Epithelial cell of esophagus (primary cell): ENCODE results near the gene TMEM19.

Source experiments
- DNase-seq: peaks from one replicate; pipeline ENCODE4 v3.0.0; 2010; ENCODE audit warnings: low read depth
- H3K4me3 ChIP-seq: 2 replicates; pipeline ENCODE4 v1.5.1; 2011; ENCODE audit warnings: mild to moderate bottlenecking, low read length, control low read depth
- TF ChIP-seq, protein P1 (sequence below): IDR thresholded peaks from 2 replicates; pipeline ENCODE4 v1.5.1; 2011; ENCODE audit warnings: low read depth, mild to moderate bottlenecking, low read length, control low read depth, inconsistent platforms; ENCODE audit not compliant: insufficient read depth; ENCODE audit errors: missing control alignments

The TMEM19 gene

DNA sequence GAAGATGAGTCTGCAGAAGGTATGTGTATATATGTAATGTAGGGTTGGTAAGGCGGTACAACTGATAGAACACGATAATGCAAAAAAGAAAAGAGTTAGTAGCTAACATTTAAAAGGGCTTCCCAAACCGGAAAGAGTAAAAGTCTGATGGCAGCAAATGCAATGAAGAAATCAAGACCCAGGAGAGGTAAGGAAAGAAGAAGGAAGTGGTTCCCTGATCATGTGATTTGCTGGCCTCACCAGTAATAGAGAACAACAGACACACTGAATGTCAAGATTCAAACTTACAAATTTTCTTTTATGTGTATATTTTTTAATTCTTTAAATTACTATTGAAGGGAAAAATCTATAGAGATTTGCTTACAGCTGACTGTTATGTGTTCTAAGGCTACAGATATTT lies 40.6 kb upstream of the TMEM19 start:
- no peak overlapping the region for H3K4me3 ChIP-seq
- DNase-seq, result no peak
- TF ChIP-seq, protein P1, sequence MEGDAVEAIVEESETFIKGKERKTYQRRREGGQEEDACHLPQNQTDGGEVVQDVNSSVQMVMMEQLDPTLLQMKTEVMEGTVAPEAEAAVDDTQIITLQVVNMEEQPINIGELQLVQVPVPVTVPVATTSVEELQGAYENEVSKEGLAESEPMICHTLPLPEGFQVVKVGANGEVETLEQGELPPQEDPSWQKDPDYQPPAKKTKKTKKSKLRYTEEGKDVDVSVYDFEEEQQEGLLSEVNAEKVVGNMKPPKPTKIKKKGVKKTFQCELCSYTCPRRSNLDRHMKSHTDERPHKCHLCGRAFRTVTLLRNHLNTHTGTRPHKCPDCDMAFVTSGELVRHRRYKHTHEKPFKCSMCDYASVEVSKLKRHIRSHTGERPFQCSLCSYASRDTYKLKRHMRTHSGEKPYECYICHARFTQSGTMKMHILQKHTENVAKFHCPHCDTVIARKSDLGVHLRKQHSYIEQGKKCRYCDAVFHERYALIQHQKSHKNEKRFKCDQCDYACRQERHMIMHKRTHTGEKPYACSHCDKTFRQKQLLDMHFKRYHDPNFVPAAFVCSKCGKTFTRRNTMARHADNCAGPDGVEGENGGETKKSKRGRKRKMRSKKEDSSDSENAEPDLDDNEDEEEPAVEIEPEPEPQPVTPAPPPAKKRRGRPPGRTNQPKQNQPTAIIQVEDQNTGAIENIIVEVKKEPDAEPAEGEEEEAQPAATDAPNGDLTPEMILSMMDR, result no peak

DNA sequence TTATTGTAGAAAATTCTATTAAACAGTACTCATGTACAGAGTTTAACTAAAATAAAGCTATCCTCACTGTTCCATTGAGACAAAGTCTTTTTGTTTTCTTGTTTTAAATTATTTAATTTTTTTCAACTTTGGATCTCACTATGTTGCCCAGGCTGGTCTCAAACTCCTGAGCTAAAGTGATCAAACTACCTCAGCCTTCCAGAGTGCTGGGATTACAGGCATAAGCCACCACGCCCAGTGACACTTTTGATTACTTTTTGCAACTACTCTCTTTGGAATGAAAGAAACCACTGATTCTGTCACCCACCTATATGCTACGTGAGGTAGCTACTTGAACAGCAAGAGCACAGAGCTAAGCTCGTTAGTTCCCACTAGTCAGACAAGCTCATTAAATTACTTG lies 39.4 kb upstream of the TMEM19 start:
- no peak overlapping the region for H3K4me3 ChIP-seq
- DNase-seq, result no peak
- TF ChIP-seq, protein P1, result no peak

DNA sequence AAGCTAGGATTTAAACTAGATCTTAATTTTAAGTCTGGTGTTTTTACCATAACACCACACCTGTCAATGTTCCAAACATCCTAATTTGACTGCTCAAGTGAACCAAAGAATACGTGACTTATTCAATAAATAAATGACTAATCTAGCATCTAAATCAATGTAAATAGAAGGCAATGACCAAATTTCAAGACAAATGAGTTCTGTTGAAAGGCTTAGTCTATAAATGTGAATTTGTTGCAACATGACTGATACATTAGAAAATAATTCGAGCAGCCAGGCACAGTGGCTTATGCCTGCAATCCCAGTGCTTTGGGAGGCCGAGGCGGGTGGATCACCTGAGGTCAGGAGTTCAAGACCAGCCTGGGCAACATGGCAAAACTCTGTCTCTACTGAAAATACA lies 37.3 kb upstream of the TMEM19 start:
- H3K4me3 ChIP-seq, result no peak overlapping the region
- peak; percentile 18 for DNase-seq
- TF ChIP-seq, protein P1, result no peak

DNA sequence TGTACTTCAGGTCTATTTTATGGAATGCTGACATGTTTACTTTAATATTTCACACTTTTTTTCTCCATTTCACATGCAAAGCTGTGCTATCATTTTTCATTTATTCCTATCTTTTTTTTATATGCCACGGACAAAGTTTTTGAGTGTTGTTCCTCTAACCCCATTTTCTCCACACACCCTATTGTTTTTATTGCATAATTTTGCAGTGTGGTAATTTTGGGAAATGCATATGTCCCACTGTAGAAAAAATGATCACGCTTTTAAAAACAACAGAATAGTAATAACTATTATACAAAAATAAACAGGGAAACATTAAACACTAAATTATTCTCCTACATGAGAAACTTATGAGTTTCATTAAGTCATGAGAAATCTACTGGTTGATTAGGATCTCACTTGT lies 36.5 kb upstream of the TMEM19 start:
- TF ChIP-seq, protein P1, result no peak
- H3K4me3 ChIP-seq, result no peak overlapping the region
- no peak for DNase-seq

DNA sequence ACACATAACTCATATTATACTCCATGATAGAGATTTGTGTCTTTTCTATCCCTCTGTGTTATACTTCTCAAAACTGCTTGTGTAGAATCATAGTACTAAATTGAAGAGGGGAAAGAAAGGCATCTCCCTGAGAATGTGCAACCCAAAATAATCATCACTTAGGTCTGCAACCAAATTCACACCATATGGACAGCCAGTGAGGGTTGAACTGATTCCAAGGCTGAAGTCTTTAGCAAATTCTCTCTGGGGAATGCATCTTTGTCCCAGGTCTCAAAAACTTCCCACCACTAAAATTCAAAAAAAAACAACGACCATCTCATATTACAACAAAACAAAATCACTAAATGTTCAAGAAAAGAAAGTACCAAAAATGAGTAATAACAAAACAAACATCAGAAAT lies 33.2 kb upstream of the TMEM19 start:
- TF ChIP-seq, protein P1, result no peak
- H3K4me3 ChIP-seq, result no peak overlapping the region
- DNase-seq, result no peak

DNA sequence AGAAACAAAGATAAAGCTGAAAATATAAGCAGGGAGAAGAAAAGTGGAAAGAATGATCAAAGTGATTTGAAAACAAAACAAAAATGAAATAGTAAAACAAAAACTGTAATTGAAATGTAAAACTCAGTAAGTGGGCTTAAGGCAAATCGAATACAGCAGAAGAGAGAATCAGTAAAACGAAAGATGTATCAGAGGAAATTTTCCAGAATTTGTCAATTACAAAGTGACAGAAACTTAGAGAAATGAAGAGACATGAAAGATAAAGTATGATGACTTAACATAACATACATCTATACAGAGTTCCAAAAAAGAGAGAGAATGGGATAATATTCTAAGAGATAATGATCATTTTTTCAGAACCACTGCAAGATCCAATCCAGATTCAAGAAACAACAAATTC lies 32.7 kb upstream of the TMEM19 start:
- no peak overlapping the region for H3K4me3 ChIP-seq
- TF ChIP-seq, protein P1, result no peak
- no peak for DNase-seq

DNA sequence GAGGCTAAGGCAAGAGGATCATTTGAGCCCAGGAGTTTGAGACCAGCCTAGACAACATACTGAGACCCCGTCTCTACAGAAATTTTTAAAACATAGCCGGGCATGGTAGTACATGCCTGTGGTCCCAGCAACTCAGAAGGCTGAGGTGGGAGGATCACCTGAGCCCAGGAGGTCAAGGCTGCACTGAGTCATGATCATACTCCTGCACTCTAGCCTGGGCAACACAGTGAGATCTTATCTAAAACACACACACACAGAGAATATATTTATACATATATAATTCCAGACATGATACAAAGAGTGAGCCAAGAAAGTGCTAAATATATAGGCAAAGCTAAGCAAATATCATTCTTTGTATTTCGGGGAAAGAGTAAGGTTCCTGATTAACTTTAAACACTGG lies 31.7 kb upstream of the TMEM19 start:
- H3K4me3 ChIP-seq, result no peak overlapping the region
- DNase-seq, result no peak
- TF ChIP-seq, protein P1, result no peak
